Muscle layer of colon (tissue), 2 donors: Measurements from ENCODE around the gene KBTBD12.

Experiments used
- H3K27ac ChIP-seq: one replicate; pipeline ENCODE4 v1.7.0; 2013; ENCODE audit warnings: low read depth, mild to moderate bottlenecking, low read length, moderate library complexity
- H3K27me3 ChIP-seq, 2 donors: one replicate each; pipeline ENCODE4 v1.7.0; 2013; ENCODE audit warnings: low read length in 2 of 2, mild to moderate bottlenecking in 2 of 2; ENCODE audit not compliant: insufficient read depth in 2 of 2, control insufficient read depth in 1 of 2
- H3K36me3 ChIP-seq: one replicate; pipeline ENCODE4 v1.7.0; 2013; ENCODE audit warnings: mild to moderate bottlenecking, low read length; ENCODE audit not compliant: insufficient read depth
- H3K4me1 ChIP-seq: one replicate; pipeline ENCODE4 v1.7.0; 2013; ENCODE audit warnings: mild to moderate bottlenecking, low read length; ENCODE audit not compliant: insufficient read depth
- H3K4me3 ChIP-seq, 2 donors: one replicate each; pipeline ENCODE4 v1.7.0; 2013; ENCODE audit warnings: low read length in 2 of 2, low read depth in 1 of 2, mild to moderate bottlenecking in 1 of 2, moderate library complexity in 1 of 2
- H3K9ac ChIP-seq: one replicate; pipeline ENCODE4 v1.7.0; 2013; ENCODE audit warnings: low read length
- H3K9me3 ChIP-seq: one replicate; pipeline ENCODE4 v1.7.0; 2013; ENCODE audit warnings: mild to moderate bottlenecking, low read length
- donor health status: abdominal sarcoma.
- donor health status: Adenocarcinoma of cecum.

The KBTBD12 gene

DNA sequence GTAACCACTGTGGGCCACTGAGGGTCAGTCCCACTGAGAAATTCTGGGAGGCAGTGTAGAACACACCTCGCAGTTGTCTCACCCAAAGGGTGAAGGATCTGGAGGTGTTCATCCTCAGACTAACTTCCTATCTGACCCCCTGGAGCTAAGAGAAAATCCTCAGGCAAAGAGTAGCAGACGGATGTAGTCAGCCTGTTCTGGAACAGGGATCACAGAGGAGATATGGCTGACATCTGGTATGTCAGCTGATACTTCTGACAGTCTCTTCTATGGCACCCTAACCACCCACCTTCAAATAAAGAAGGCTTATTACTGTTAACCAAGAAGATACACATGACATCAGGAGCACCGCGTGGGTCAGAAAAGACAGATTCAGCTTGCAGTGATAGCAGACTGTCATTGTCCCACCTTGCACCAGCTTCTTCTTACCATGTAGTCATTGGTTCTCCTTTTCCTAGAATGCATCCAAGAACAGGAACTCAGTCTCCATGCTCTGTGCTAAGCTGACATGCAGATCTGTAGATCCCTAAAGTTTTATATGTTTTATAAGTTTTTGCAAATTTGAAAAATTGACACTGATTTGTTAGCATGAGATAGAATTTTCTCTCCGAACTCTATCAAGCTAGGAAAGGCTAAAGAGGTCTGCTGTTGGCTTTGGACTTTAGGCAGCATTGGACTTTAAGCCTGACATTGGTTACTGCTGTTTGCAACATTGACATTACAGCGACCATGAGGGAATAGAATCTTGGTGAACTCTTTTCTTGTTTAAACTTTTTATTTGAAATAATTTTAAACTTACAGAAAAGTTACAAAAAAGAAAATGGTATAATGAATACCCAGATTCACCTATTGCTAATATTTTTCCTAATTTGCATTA lies 60.4 kb downstream of the KBTBD12 start:
- no peaks in the 10 kb centered on the region for H3K4me1 ChIP-seq
- no peak overlapping the region for H3K27ac ChIP-seq
- H3K36me3 ChIP-seq: no peaks in the 10 kb centered on the region
- H3K9me3 ChIP-seq: no peaks in the 10 kb centered on the region
- H3K27me3 ChIP-seq: no peaks in the 10 kb centered on the region
- H3K9ac ChIP-seq: no peak overlapping the region
- H3K4me3 ChIP-seq: no peak overlapping the region

GRCh38 chr3:127978636-127979035 lies 63.6 kb downstream of the KBTBD12 start:
- no peak overlapping the region for H3K9ac ChIP-seq
- no peaks in the 10 kb centered on the region for H3K27me3 ChIP-seq
- no peaks in the 10 kb centered on the region for H3K4me1 ChIP-seq
- H3K36me3 ChIP-seq: no peaks in the 10 kb centered on the region
- H3K27ac ChIP-seq: no peak overlapping the region
- no peak overlapping the region for H3K4me3 ChIP-seq
- H3K9me3 ChIP-seq: no peaks in the 10 kb centered on the region

- Histone ChIP-seq H3K36me3 (no peaks in the 10 kb centered on the region), H3K27ac (no peak overlapping the region), H3K9ac (no peak overlapping the region), H3K27me3 (no peaks in the 10 kb centered on the region), H3K4me1 (no peaks in the 10 kb centered on the region), H3K4me3 (no peak overlapping the region), H3K9me3 (no peaks in the 10 kb centered on the region)
Observed at GRCh38 chr3:127979473-127979872, 64.4 kb downstream of the KBTBD12 start.

DNA sequence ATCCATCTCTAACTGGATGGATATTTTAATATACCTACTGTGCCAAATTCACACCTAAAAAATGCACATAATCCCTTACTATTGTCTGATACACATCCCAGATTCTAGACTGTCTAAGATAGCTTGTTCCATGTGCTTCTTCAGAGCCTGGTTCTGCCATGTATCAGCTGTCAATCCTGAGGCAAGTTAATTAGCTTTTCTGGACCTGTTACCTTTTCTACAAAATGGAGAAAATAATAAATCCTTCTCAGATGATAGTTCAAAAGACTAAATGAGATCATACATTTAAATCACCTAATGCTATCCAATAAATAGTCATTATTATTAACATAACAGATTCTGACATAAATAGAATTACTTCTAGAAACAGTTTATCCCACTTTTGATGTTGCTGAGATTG lies 66.1 kb downstream of the KBTBD12 start:
- no peak overlapping the region for H3K4me3 ChIP-seq
- no peaks in the 10 kb centered on the region for H3K27me3 ChIP-seq
- H3K9ac ChIP-seq: no peak overlapping the region
- H3K36me3 ChIP-seq: no peaks in the 10 kb centered on the region
- H3K9me3 ChIP-seq: no peaks in the 10 kb centered on the region
- H3K27ac ChIP-seq: no peak overlapping the region
- no peaks in the 10 kb centered on the region for H3K4me1 ChIP-seq

DNA sequence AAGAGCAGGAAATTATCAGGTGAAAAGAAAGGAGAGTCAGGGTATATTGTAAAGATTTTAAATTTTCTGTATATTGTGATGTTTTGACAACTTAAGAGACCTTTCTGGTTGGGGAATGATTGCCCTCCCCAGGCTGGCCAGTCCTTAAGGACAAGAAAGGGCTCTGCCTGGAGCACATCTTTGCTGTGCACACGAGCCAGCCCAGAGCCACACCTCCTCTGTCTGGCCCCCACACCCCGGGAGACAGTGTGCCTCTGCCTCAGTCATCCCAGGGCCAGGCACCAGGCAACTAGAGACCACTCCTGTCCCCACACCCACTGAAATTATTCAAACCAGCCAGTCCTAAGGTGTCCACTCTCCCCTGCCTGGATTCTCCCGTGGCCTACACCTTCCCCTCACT lies 67.1 kb downstream of the KBTBD12 start:
- Histone ChIP-seq H3K4me1 (no peaks in the 10 kb centered on the region), H3K9ac (no peak overlapping the region), H3K27ac (no peak overlapping the region), H3K4me3 (no peak overlapping the region), H3K9me3 (no peaks in the 10 kb centered on the region), H3K27me3 (no peaks in the 10 kb centered on the region), H3K36me3 (no peaks in the 10 kb centered on the region)

DNA sequence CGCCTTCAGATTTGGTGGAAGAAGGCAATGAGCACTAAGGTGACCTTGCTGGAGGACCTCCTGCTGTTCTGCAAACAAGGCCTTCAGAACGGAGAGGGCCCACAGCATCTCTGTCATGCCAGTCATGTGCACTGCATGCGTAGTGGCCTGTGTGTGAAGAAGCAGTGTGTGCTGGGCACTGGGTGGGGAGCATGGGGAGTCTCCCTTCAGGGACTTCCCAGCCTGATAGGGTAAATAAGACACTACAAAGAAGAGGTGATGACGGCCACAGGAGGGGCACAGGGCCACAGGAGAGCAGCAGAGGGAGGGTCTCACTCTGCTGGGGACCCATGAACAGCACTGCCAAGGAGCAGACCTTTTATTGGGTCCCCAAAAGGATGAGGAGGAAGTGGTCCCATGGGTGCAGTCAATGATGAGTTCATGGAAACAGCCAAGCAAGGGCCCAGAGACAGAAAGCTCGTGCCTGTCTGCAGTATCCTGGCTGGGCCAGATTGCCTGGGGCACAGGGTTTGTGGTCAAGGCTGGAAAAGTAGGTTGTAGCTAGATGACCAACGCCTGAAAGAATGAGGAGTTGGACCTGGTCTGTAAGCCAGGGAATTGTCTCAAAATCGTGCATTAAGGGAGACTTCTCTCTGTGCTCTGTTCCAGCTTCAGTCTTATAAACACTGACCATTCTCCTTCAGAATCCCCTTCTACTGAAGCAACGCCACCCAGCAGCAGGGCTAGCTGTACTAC lies 69.4 kb downstream of the KBTBD12 start:
- Histone ChIP-seq H3K27ac (no peak overlapping the region), H3K9me3 (no peaks in the 10 kb centered on the region), H3K27me3 (no peaks in the 10 kb centered on the region), H3K36me3 (no peaks in the 10 kb centered on the region), H3K9ac (no peak overlapping the region), H3K4me1 (no peaks in the 10 kb centered on the region), H3K4me3 (no peak overlapping the region)

DNA sequence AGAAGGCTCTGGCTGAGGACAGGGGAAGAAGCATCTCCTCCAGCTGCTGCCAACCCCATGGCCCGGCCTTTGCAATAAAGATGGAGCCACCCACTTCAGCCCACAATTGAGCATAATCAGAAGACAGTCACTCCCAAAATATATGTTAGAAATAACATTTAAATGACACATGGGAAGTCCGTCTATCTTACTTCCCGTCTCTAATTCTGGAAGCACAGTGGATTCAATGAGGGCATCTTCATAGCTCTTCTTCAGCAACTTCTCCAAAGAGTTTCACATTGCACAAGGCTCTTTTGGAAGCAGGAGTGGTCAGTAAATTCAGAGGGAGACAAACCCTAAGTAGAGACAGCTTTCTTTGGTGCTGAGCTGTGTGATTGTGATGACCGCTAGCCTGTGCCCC lies 70.2 kb downstream of the KBTBD12 start:
- H3K4me3 ChIP-seq: no peak overlapping the region
- H3K27me3 ChIP-seq: no peaks in the 10 kb centered on the region
- H3K9me3 ChIP-seq: no peaks in the 10 kb centered on the region
- H3K27ac ChIP-seq: no peak overlapping the region
- no peaks in the 10 kb centered on the region for H3K36me3 ChIP-seq
- no peaks in the 10 kb centered on the region for H3K4me1 ChIP-seq
- H3K9ac ChIP-seq: no peak overlapping the region

DNA sequence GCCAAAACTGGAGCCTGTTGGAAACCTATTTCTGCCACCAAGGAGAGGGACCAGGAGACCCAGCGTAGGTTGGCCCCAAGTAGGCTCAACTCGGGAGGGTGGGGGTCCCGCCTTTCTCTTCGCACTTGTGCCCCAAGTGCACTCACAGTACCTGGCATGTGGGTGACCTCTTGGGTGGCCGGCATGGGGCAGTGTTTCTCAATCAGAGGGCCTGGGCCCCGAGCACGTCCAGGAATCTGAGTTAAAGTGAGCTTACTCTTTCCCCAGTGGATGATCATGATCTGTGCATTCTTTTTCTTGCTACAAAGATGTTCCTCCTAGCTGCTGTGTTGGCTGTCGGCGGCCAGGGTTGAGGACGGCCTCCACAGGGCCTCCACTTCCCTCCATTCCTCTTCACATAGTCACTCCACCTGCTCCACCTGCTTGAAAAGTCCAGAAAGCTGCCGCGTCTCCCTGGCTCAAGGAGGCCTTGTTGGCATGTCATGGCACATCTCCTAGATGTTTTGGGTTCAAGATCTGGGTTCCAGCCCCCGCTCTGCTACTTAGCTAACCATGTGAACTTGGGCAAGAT lies 70.7 kb downstream of the KBTBD12 start:
- Histone ChIP-seq H3K4me1 (no peaks in the 10 kb centered on the region), H3K36me3 (no peaks in the 10 kb centered on the region), H3K9ac (no peak overlapping the region), H3K27ac (no peak overlapping the region), H3K4me3 (no peak overlapping the region), H3K27me3 (no peaks in the 10 kb centered on the region), H3K9me3 (no peaks in the 10 kb centered on the region)

DNA sequence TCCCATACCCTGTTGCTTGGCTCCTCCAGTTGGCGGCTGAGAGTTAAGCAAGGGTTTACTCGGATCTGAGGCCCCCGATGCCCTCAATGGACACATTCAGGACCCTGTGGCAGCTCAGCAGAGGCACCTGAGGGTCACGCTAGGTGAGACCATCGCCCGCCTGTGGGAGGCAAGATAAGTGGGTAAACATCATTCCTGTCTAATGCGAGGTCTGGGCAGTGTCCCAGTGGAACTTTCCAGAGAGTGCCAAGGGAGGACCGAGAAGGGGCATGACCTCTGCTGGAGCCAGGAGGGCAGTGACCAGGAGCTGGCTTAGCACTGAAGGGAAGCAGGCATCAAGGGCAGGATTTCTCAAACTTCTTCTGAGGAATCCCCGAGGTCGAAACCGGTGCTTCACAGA lies 71.8 kb downstream of the KBTBD12 start:
- Histone ChIP-seq H3K9me3 (no peaks in the 10 kb centered on the region), H3K4me3 (no peak overlapping the region), H3K9ac (no peak overlapping the region), H3K4me1 (no peaks in the 10 kb centered on the region), H3K36me3 (no peaks in the 10 kb centered on the region), H3K27ac (no peak overlapping the region), H3K27me3 (no peaks in the 10 kb centered on the region)

- Histone ChIP-seq H3K36me3 (no peaks in the 10 kb centered on the region), H3K4me1 (no peaks in the 10 kb centered on the region), H3K9ac (no peak overlapping the region), H3K27me3 (no peaks in the 10 kb centered on the region), H3K9me3 (no peaks in the 10 kb centered on the region), H3K4me3 (no peak overlapping the region), H3K27ac (no peak overlapping the region)
Observed at GRCh38 chr3:127987309-127987995, 72.4 kb downstream of the KBTBD12 start.
